Lower leg skin (tissue), 4 donors: Measurements from ENCODE around the gene SRSF1. TPM values are rescaled to one million over a fixed set of nuclear protein-coding genes. Genes with fewer than 3 reads are reported as not detected.

Experiments used
- DNase-seq, 2 donors: peaks; one replicate each; pipeline ENCODE4 v3.0.0-alpha.2; 2019; ENCODE audit warnings: low spot score in 2 of 2
- H3K4me3 ChIP-seq: fragments of 200-600 bp; sonication (generic); 2 replicates; pipeline ENCODE4 v1.5.1; 2017; ENCODE audit warnings: mild to moderate bottlenecking, low read depth; ENCODE audit not compliant: poor library complexity, severe bottlenecking
- CTCF ChIP-seq, 3 donors: fragments of 450-650 bp; IDR thresholded peaks; one replicate each; pipeline ENCODE4 v1.5.1; 2016; ENCODE audit warnings: antibody characterized with exemption in 3 of 3, mild to moderate bottlenecking in 3 of 3, moderate library complexity in 2 of 3
- POLR2A ChIP-seq, 2 donors: fragments of 450-650 bp; IDR thresholded peaks; one replicate each; pipeline ENCODE4 v1.6.1; 2016 to 2017; ENCODE audit warnings: antibody characterized with exemption in 2 of 2, mild to moderate bottlenecking in 1 of 2, moderate library complexity in 1 of 2
- WGBS, 2 donors: methylation state at CpG; one replicate each; pipeline ENCODE4 v1.1.5; 2018; 5-methylcytosine and 5-hydroxymethylcytosine counted together
- intact Hi-C: fragments of 100-400 bp; cut with DNase I; formaldehyde crosslinking; loops from one replicate; pipeline ENCODE4 v1.15.0; 2023; ENCODE audit warnings: low total_unique reads
- total RNA-seq, 4 donors: library from RNA; depleted of rRNA; stranded (reverse); fragments of >200 nt; gene quantifications; one replicate each; pipeline ENCODE4 v1.1.0, GENCODE V29; 2016

SRSF1 gene
- total RNA-seq, 4 donors from 2014 or later: 82.3 to 128 (median 104) TPM

GRCh38 chr17:57970710-57971109 is 36.3 kb downstream of the SRSF1 start:
- intact Hi-C loops: no loop called here
- no peak overlapping the region for H3K4me3 ChIP-seq
- TF ChIP-seq POLR2A (IDR thresholded peaks at IDR 0.05) (no peak), CTCF (IDR thresholded peaks at IDR 0.05) (no peak)
- DNase-seq: peak; percentile 1 to 8
- 60 to 70% methylated on average over 4 of the region's 4 CpGs for WGBS, 2 donors

- intact Hi-C loops: no loop called here
- WGBS, 2 donors: 61 to 71% methylated on average over 1 of the region's 1 CpG
- no peak overlapping the region for H3K4me3 ChIP-seq
- TF ChIP-seq POLR2A (IDR thresholded peaks at IDR 0.05): no peak
- no peak for TF ChIP-seq CTCF (IDR thresholded peaks at IDR 0.05)
- peak in 1 of 2 donors; percentile 8 for DNase-seq
Measured at GRCh38 chr17:57968456-57968855, 38.6 kb downstream of the SRSF1 start.

- no peak overlapping the region for H3K4me3 ChIP-seq
- DNase-seq: peak in 1 of 2 donors; percentile 17
- WGBS, 2 donors: 92 to 97% methylated on average over 5 of the region's 5 CpGs
- intact Hi-C loops: no loop called here
- no peak for TF ChIP-seq CTCF (IDR thresholded peaks at IDR 0.05)
- TF ChIP-seq POLR2A (IDR thresholded peaks at IDR 0.05): no peak
Measured at GRCh38 chr17:57966875-57967274, 40.2 kb downstream of the SRSF1 start.

GRCh38 chr17:57966246-57966645 is 40.8 kb downstream of the SRSF1 start:
- peak; percentile 6 to 15 for DNase-seq
- intact Hi-C loops: no loop called here
- 88 to 97% methylated on average over 5 of the region's 5 CpGs for WGBS, 2 donors
- TF ChIP-seq POLR2A (IDR thresholded peaks at IDR 0.05): no peak
- TF ChIP-seq CTCF (IDR thresholded peaks at IDR 0.05): no peak
- no peak overlapping the region for H3K4me3 ChIP-seq

GRCh38 chr17:57965521-57966160 is 41.4 kb downstream of the SRSF1 start:
- peak in 1 of 2 donors; percentile 62 for DNase-seq
- no peak overlapping the region for H3K4me3 ChIP-seq
- intact Hi-C loops: no loop called here
- TF ChIP-seq POLR2A (IDR thresholded peaks at IDR 0.05) (no peak), CTCF (IDR thresholded peaks at IDR 0.05) (no peak)
- WGBS, 2 donors: 83 to 89% methylated on average over 24 to 25 of the region's 26 CpGs

- intact Hi-C loops: no loop called here
- WGBS, 2 donors: 94 to 96% methylated on average over 6 of the region's 6 CpGs
Measured at GRCh38 chr17:57963149-57963511, 43.9 kb downstream of the SRSF1 start.

More at GRCh38 chr17:57963149-57963511, 43.9 kb downstream of the SRSF1 start:
- TF ChIP-seq POLR2A (IDR thresholded peaks at IDR 0.05) (no peak), CTCF (IDR thresholded peaks at IDR 0.05) (no peak)
- DNase-seq: peak in 1 of 2 donors; percentile 36
- H3K4me3 ChIP-seq: no peak overlapping the region
